Fibroblast of skin of left biceps (primary cell): ENCODE measurements around the gene KCNG2.

Experiments
- DNase-seq, 2 experiments: peaks; one replicate each; pipeline ENCODE4 v3.0.0-alpha.2; 2013; ENCODE audit warnings: low read depth in 2 of 2

KCNG2 gene

GRCh38 chr18:79924814-79925731 is 127.3 kb downstream of the KCNG2 start:
- DNase-seq: no peak

GRCh38 chr18:79926306-79926705 is 128.6 kb downstream of the KCNG2 start:
- DNase-seq: no peak

DNA sequence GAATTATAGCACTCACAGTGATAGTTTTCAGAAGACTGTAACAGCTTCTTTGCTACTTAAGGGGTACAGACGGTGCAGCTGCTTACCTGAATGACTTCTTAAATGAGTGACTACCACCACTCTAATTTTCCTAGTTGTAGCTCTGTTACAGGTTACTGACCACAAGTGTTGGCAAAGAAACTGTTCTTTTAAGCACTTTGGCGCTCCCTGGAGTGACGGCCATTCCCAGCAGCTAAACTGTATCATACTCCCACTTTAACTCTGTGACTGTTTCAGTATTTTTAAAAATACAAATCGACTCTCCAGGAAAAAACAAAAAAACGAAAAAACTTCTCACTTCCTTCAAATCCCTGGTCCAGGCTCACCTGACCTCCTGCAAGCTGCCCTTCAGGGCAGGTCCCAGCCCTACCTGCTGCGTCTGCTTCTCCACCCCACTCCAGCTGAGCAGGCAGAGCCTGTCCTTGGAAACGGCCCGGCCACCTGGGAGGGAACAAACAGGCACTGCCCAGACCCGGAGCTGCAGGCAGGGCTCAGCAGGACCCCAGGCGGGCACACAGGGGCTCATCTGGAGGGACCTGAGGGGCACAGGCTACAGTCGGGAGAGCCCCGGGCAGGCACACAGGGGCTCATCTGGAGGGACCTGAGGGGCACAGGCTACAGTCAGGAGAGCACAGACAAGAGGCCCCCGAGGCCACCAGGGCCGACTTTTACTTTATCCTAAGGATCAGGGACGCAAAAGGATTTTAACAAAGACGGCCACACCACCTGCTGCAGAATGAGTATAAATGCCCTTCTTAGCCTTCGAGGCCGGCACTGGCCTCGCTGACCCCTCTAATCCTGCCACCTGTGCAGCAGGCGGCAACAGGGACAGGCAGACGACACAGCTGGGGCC is 129.2 kb downstream of the KCNG2 start:
- DNase-seq: no peak

- DNase-seq: no peak
These were observed 130.1 kb downstream of the KCNG2 start for GRCh38 chr18:79927607-79928562.

- no peak for DNase-seq
These were observed 130.8 kb downstream of the KCNG2 start for GRCh38 chr18:79928563-79928960.

DNA sequence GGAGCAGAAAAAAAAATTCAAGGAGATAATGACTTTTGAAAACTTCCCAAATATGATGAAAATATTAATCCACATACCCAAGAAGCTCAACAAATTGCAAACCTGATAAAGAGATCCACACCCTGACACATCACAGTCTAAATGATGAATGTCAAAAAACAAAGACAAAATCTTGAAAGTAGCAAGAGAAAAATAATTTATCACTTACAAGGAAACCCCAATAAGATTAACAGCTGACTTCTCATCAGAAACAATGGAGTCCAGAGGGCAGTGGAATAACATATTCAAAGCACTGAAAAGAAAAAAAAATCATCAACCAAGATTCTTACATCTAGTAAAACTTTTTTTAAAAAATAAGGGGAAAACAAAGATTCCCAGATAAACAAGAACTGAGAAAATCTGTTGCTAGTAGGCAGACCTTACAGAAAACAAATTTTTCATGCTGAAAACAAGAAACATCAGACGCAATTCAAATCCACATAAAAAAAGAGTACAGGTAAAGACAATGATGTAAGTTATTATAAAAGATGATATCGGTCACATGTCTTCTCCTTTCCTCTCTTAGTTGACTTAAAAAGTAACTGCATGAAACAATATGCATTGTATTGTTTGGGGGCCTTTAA is 132.4 kb downstream of the KCNG2 start:
- no peak for DNase-seq

GRCh38 chr18:79931475-79931874 is 133.7 kb downstream of the KCNG2 start:
- DNase-seq: no peak

DNA sequence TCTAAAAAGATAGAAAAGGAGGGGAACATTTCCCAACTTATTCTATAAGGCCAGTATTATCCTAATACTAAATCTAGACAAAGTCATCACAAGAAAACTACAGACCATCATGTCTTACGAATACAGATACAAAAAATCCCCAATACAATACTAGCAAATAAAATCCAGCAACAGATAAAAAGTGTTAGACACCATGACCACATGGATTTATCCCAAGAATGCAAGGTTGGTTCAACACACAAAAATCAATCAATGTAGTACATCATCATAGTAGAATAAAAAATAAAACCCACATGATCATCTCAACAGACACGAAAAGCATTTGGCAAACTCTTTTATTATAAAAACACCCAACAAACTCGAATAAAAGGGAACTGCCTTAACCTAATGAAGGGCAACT is 135.2 kb downstream of the KCNG2 start:
- no peak for DNase-seq

GRCh38 chr18:79933765-79934164 is 136.0 kb downstream of the KCNG2 start:
- DNase-seq: peak; percentile 43 to 45

- DNase-seq: no peak
These were observed 136.8 kb downstream of the KCNG2 start for GRCh38 chr18:79934311-79935097.

DNA sequence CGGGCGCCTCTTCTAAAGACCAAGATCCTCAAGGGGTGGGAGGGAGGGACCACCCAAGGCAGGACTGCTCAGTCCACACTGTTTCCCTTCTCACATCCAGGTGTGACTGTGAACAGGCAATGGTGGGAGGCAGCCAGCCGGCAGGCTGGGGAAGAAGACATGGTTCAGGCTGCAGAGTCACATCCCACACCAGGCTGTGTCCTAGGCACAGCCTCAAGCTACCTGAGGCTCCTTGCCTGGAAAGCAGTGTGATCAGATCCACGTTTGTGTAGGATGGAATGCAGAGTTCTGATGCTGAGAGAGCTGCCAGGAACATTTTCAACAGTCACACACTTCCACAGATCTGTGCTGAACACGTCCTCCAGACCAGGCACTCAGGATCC is 137.4 kb downstream of the KCNG2 start:
- no peak for DNase-seq

- no peak for DNase-seq
These were observed 137.8 kb downstream of the KCNG2 start for GRCh38 chr18:79935499-79935898.

DNA sequence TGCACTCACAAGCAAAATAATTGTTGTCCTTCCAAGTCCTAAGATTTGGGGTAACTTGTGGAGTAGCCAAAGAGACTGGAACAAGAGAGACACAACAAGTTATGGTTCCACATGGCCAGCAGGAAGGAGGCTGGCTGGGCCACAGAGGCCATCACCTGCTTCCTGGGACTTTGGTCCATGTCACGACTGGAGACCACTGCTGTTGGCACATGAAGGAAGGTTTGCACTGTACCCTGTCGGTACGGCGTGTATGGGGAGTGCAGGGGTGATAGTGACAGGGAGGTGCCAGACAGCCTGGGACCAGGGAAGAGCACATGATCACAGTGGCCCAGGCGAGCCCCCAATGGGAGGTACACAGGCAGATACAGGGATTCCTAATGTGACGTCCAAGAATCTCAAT is 138.2 kb downstream of the KCNG2 start:
- no peak for DNase-seq

GRCh38 chr18:79936641-79937040 is 138.9 kb downstream of the KCNG2 start:
- DNase-seq: no peak

- no peak for DNase-seq
These were observed 139.5 kb downstream of the KCNG2 start for GRCh38 chr18:79937103-79937860.

DNA sequence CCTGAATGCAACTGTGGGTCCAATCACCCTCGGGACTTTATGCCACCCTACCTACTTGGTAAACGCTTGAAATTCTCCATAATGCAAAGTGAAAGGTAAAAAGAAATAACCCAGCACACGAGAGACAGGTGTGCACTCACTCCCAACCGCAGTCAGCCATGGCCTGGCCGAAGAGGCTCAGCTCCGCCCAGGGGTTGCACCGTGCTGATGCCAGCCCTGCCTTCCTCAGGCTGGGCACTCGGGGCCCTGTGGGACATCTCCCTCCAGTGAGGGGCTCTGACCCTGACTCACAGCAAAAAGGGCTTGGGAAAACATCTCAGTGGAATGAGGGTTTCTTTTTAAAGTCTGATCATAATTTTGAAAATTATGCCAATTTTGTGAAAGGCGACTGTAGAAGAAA is 140.5 kb downstream of the KCNG2 start:
- no peak for DNase-seq

DNA sequence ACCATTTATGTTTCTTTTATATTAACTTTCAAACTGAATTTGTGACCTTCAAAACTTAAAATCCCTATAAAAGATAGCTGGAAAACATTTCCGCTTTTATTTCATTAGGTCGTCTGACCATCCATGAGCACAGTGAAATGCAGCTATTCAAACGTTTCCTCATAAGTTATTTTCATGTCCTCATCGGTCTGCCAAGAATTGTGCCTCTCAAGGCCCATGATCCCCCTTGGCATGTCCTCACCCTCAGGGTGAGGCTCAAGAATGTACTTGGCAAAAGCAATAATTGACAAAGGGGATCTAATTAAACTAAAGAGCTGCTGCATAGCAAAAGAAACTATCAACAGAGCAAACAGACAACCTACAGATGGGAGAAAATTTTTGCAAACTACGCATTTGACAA is 141.4 kb downstream of the KCNG2 start:
- DNase-seq: no peak

GRCh38 chr18:79940126-79940813 is 142.5 kb downstream of the KCNG2 start:
- DNase-seq: no peak
